HL-60/S4 (cell line): Measurements from ENCODE around the gene IRGC.
"Not testable (repeated sequence)": the region's sequence is repeated elsewhere in the genome, so short reads cannot be mapped to it uniquely, and the experiment has no call there.

Source experiments
- in situ Hi-C: fragments of 300-500 bp; cut with MboI; formaldehyde crosslinking; loops from 2 replicates; pipeline ENCODE4 v1.14.3; 2022; ENCODE audit warnings: low sequenced_read_pairs

The IRGC gene

GRCh38 chr19:43715776-43716175, at the start of gene IRGC:
Gene IRGC (plus strand): TSS chr19:43716076. CDS start chr19:43718559, 2,483 bp downstream.
- in situ Hi-C loops = no loop called here

DNA sequence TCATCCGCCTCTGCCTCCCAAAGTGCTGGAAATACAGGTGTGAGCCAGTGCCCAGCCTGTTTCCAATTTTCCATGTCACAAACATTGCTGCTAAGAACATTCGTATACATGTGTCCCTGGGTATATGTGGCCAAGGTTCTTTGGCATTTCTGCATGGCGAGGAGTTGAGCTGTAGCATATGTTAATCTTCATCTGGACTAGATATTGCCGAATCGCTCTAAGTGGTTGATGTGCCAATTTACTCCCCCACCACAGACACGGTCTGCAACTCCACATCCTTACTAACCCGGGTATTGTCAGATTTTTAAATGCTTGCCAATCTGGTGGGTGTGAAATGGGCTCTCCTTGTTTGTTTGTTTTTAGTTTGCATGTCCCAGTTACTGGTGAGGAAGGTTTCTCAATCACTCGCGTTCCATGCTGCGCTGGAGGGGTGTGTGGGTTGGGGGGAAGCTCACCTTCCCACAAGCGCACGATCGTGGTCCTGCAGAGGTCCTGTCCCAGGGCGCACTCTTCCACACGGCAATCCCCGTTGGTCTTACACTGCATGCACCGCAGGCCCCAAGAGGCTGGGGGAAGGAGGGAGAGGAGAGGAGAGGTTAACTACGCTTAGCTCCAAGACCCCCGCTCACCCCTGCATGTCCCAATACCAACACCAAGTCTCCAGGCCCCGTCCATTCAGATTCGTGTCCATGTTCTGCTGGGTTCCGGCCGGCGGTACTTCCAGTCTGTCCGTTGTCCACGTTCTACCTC, 48.6 kb upstream of the IRGC start:
- in situ Hi-C loops = no loop called here

- in situ Hi-C loops = no loop called here
Observed at GRCh38 chr19:43667876-43668405, 47.9 kb upstream of the IRGC start.

DNA sequence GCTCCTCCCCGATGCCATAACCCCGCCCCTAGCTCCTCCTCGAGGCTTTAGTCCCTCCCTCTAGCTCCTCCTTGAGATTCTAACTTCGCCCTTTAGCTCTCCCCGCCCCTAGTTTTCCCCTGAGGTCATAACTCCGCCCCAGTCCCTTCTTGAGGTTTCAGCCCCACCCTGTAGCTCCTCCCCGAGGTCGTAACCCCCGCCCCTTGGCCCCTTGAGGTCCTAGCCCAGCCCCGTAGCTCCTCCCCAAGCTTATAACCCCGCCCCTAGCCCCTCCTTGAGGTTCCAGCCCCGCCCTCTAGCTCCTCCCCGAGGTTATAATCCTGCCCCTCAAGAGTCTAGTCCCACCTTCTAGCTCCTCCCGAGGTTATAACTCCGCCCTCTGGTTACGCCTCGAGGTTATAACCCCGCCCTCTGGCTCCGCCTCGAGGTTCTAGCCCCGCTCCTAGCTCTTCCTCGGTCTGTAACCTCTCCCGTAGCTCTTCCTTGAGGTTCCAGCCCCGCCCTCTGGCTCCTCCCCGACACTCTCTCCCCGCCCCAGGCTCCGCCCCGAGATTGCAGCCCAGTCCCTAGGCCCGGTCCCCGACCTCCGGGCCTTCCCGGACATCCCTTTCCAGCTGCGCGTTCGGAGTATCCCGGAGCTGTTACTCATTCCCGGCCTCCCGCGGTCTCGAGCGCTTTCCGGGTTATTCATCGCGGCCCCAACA, 47.3 kb upstream of the IRGC start:
- in situ Hi-C loops = no loop called here

DNA sequence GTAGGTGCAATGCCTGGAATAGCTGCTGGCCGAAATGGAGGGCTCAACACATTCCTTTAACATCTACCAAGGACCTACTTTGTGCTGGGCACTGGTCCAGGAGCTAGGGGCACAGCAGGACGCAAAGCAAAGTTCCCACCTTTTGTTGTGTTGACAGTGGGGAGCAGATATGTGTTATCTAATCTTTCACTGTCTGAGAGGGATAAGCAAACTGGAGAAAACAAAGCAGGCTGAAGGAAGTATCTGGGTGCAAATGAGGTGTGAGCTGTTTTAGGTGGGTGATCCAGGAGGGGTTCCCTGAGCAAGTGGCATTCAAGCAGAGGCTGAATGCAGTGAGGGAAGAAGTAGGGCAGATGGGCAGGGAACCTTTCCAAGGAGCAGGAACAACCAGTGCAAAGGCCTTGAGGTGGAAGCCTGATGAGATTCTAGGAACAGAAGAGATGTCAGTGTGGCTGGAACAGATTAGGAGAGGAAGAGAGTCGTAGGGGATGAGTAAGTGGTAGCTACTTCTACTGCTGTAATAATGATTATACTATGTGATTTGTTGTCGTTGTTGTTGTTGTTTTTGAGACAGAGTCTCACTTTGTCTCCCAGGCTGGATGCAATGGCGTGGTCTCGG, 43.7 kb upstream of the IRGC start:
- in situ Hi-C loops = no loop called here

- in situ Hi-C loops = no loop called here
Observed at GRCh38 chr19:43673637-43674036, 42.2 kb upstream of the IRGC start.

DNA sequence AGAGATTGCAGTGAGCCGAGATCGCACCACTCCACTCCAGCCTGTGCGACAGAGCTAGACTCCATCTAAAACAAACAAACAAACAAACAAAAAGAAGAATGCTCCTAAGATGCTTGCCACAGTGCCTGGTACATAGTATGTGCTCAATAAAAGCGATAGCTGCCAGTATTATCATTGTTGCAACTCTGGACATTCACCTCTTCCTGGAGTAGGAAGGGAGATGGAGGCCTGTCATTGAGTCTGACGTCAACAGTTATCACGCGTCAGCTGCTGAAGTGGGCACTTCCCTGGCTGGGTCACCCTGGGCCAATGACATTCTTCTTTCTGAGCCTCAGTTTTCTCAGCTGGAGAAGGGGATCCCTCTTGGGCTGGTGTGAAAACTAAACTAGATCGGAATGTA, 41.7 kb upstream of the IRGC start:
- in situ Hi-C loops = no loop called here

GRCh38 chr19:43674596-43674995, 41.3 kb upstream of the IRGC start:
- in situ Hi-C loops = no loop called here

DNA sequence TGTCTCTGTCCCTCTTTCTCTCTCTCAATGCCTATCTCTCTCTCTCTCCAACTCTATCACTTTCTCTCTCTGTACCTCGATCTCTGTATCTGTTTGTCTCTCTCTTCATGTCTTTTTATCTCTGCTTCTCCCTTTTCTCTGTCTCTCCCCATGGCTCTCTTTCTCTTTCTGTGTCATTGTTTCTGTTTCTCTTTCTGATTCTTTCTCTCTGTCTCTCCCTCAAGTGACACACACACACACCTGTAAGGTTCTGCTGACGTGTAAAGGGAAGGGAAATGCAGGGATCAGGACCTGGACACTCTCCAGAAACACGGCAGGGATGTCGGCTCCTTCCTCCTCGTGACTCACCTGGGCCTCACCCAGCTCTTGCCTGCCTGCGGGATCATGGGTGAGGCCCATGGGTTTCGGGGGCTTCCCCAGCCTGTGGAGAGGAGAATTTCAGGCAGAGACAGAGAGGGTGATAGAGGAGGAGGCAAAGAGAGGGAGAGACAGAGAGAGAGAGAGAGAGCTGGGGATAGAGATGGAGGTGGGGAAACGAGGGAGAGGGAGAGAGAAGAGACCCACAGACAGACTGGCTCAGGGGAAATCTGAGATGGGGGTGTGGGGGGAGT, 40.5 kb upstream of the IRGC start:
- in situ Hi-C loops = no loop called here

DNA sequence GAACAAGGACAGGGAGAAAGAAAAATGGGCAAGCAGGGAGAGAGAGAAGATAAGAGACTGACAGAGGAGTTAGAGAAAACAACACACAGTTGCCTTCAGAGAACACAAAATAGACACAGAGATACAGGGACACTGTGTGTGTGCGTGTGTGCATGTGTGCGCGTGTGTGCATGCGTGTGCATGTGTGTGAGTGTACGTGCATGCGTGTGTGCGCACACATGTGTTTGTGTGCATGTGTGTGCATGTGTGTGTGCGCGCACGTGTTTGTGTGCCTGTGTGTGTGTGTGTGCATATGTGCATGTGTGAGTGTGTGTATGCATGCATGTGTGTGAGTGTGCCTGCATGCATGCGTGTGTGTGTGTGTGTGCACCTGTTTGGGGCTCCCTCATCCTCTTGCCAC, 40.0 kb upstream of the IRGC start:
- in situ Hi-C loops = no loop called here

DNA sequence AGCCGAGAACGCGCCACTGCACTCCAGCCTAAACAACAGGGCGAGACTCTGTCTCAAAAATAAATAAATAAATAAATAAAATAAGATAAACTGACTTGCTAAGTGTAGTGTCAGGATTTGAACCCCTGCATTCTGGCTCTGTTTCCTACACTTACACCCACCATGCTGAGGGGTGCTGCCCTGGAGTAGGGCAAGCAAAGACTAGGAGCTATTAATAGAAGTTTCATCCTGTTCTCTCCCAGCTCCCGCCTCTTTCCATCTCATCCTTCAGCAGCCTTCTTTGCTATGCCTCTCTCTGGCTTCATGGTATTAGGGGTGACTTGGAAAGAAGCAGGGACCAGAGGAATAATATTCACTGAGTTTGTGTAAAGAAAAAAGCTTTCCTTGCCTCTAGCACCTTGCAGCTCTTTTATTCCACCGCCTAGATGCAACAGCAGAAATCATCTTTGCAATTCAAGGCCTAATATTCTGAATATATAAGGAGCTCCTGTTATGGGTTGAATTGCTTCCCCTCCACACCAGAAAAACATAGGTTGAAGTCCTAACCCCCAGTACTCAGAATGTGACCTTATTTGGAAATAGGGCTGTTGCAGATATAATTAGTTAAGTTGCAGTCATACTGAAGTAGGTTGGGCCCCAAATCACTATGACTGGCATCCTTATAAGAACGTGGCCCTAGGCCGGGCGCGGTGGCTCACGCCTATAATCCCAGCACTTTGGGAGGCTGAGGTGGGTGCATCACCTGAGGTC, 37.2 kb upstream of the IRGC start:
- in situ Hi-C loops = no loop called here

- in situ Hi-C loops = no loop called here
Observed at GRCh38 chr19:43681821-43682220, 34.1 kb upstream of the IRGC start.

DNA sequence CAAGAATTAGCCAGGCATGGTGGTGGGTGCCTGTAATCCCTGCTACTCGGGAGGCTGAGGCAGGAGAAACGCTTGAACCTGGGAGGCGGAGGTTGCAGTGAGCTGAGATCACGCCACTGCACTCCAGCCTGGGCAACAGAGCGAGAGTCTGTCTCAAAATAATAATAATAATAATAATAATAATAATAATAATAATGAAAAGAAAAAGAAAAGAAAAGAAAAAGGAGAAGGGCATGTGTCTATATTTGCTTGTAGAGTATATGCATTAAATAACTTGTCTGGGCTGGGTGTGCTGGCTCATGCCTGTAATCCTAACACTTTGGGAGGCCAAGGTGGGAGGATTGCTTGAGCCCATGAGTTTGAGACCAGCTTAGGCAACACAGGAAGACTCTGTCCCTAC, 33.6 kb upstream of the IRGC start:
- in situ Hi-C loops = not testable (repeated sequence)

- in situ Hi-C loops = no loop called here
Observed at GRCh38 chr19:43682824-43683661, 32.8 kb upstream of the IRGC start.

- in situ Hi-C loops = no loop called here
Observed at GRCh38 chr19:43683905-43684304, 32.0 kb upstream of the IRGC start.

DNA sequence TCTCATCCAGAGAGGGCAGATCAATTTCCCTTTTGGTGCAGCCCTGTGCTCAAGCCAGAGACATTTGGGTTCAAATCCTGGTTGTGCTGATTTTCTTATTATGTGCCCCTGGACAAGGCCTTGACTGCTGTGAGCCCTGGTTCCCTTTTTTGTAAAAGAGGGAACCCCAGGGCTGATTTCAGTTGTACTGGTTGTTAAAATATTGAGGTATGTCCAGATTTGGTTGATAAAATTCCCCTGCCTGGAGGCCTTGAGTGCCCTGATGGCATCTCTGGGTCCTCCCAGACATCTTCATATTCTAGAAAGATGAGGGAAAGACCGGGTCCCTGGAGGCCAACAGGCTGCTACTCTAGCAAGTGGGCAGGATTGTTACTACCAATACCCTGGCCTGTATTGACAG, 31.6 kb upstream of the IRGC start:
- in situ Hi-C loops = no loop called here

GRCh38 chr19:43687660-43687997, 28.2 kb upstream of the IRGC start:
- in situ Hi-C loops = no loop called here

- in situ Hi-C loops = no loop called here
Observed at GRCh38 chr19:43688059-43688701, 27.7 kb upstream of the IRGC start.

DNA sequence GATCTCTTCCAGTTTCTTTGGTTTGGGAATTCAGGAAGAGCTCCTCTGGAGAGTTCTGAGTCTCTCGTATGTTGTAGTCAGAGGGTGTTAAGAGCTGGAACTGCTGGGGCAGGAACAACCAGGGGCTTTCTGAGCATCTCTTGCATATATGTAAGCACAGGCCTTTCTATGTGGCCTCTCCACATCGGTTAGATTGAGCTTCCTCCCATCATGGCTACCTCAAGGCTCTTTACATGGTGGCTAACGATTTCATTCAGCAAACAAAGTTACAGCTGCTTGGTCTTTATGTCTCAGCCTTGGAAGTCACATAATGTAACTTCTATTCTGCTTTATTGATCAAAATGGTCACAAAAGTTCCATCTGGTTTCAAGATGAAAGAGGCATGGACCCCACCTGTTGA, 25.4 kb upstream of the IRGC start:
- in situ Hi-C loops = no loop called here
